ENCODE measurements around the gene B3GNT8.

The B3GNT8 gene

DNA sequence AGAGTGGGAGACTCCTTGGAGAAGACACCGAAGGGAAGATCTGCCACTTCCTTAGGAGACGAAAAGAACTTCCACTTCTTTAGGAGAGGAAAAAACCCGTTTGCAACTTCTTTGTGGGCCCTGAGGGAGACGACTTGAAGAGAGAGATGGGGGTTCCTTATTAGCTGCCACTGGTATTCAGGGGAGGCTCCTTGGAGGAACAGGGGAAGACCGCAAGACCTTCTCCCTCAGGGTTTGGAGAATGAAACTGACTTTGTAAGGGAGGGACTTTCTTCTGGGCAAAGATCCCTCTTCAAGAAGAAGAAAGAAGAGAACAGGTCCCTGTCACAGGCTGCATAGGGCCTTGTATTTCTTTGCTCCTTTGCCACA is 29.1 kb downstream of the B3GNT8 start:
- H3K4me3 ChIP-seq (ENCODE audit: low read length, poor library complexity, severe bottlenecking), result peak overlapping the region; percentile 97
- H3K9me2 ChIP-seq (replicated peaks; ENCODE audit: low read depth, low read length), result no peaks in the 10 kb centered on the region
- H3K9me3 ChIP-seq (ENCODE audit: insufficient read depth, low read depth, low read length), result no peaks in the 10 kb centered on the region
- H3F3A ChIP-seq (ENCODE audit: low read depth), result no peaks in the 10 kb centered on the region
- H3K27me3 ChIP-seq (ENCODE audit: insufficient read depth, low read length, poor library complexity, severe bottlenecking), result no peaks in the 10 kb centered on the region
- H3K79me2 ChIP-seq (ENCODE audit: insufficient read depth, low read length), result peaks cover 61% of the 10 kb centered on the region
- peak overlapping the region; percentile 80 for H2AFZ ChIP-seq (ENCODE audit: low read length)
- peaks cover 19% of the 10 kb centered on the region for H3K4me1 ChIP-seq (ENCODE audit: insufficient read depth, low read length, poor library complexity, severe bottlenecking)
- peak overlapping the region; percentile 95 for H3K9ac ChIP-seq (ENCODE audit: low read depth, low read length, poor library complexity, severe bottlenecking)
- TF ChIP-seq, protein P1, sequence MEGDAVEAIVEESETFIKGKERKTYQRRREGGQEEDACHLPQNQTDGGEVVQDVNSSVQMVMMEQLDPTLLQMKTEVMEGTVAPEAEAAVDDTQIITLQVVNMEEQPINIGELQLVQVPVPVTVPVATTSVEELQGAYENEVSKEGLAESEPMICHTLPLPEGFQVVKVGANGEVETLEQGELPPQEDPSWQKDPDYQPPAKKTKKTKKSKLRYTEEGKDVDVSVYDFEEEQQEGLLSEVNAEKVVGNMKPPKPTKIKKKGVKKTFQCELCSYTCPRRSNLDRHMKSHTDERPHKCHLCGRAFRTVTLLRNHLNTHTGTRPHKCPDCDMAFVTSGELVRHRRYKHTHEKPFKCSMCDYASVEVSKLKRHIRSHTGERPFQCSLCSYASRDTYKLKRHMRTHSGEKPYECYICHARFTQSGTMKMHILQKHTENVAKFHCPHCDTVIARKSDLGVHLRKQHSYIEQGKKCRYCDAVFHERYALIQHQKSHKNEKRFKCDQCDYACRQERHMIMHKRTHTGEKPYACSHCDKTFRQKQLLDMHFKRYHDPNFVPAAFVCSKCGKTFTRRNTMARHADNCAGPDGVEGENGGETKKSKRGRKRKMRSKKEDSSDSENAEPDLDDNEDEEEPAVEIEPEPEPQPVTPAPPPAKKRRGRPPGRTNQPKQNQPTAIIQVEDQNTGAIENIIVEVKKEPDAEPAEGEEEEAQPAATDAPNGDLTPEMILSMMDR (conservative IDR thresholded peaks at IDR 0.05; ENCODE audit: low read length), result no peak
- TF ChIP-seq EZH2phosphoT487 (IDR thresholded peaks at IDR 0.05; ENCODE audit: borderline replicate concordance), result no peak
- peak overlapping the region; percentile 98 for H3K4me2 ChIP-seq (ENCODE audit: low read depth, low read length, poor library complexity, severe bottlenecking)
- peaks cover 3% of the 10 kb centered on the region for H4K20me1 ChIP-seq (ENCODE audit: insufficient read depth, low read length, poor library complexity, severe bottlenecking)
- H3K36me3 ChIP-seq (ENCODE audit: insufficient read depth, low read length), result no peaks in the 10 kb centered on the region

DNA sequence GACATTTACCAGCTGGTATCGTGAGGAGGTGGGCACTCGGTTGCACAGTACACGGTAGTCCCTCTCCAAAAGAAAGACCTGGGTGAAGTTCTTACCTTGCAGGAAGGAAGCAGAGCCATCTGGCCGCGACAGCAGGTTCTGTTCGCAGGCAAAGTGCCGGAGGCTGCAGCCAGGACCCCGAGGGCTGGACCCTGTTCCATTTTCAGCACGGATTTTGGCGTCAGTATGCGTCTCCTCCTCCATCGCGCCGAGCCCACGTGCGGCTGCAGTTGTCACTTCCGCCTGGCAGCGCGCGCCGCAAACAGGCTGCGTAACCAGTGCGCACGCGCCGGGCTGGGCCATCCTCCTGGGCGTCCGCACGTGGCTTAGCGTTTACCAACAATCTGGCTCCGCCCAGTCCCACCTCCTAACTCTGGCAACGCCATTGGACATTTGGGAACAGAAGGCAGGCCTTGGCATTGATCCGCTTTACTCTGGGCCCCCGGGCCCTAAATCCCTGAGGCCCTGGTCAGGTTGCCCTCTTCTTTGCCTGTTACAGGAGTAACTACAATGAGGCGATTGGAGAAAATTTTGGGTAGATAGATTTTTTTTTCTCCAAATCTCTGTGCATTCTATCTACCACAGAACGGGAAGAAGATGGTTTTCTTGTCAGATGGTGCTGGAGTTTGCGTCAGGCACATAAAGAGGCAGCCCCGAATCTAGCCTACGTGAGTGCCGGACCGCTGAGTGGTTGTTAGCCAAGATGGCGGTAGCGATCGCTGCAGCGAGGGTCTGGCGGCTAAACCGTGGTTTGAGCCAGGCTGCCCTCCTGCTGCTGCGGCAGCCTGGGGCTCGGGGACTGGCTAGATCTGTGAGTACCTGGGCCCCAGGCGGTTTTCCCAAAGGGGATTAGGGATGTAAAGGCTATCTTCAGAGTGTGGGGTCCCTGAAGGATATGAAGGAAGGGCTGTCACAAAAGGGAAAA is 29.8 kb downstream of the B3GNT8 start, which contains the start of the genes BCKDHA and EXOSC5:
BCKDHA (plus strand) TSS at position 733 of the 964 bp plus-strand sequence; CDS start at position 743, 10 bp downstream.
EXOSC5 (minus strand) TSS at position 274 of the 964 bp plus-strand sequence; CDS start at position 243, 31 bp downstream.
- TF ChIP-seq, protein P1 (conservative IDR thresholded peaks at IDR 0.05; ENCODE audit: low read length), result no peak
- TF ChIP-seq EZH2phosphoT487 (IDR thresholded peaks at IDR 0.05; ENCODE audit: borderline replicate concordance), result no peak
- no peaks in the 10 kb centered on the region for H3F3A ChIP-seq (ENCODE audit: low read depth)
- peak within 1 kb of the TSS; percentile 97 for H3K4me3 ChIP-seq (ENCODE audit: low read length, poor library complexity, severe bottlenecking)
- H3K4me2 ChIP-seq (ENCODE audit: low read depth, low read length, poor library complexity, severe bottlenecking), result peak within 1 kb of the TSS; percentile 98
- no peaks in the 10 kb centered on the region for H3K27me3 ChIP-seq (ENCODE audit: insufficient read depth, low read length, poor library complexity, severe bottlenecking)
- no peaks in the 10 kb centered on the region for H3K36me3 ChIP-seq (ENCODE audit: insufficient read depth, low read length)
- H2AFZ ChIP-seq (ENCODE audit: low read length), result peak within 1 kb of the TSS; percentile 81
- H3K79me2 ChIP-seq (ENCODE audit: insufficient read depth, low read length), result peaks cover 61% of the 10 kb centered on the region
- H3K4me1 ChIP-seq (ENCODE audit: insufficient read depth, low read length, poor library complexity, severe bottlenecking), result peaks cover 19% of the 10 kb centered on the region
- peak within 1 kb of the TSS; percentile 95 for H3K9ac ChIP-seq (ENCODE audit: low read depth, low read length, poor library complexity, severe bottlenecking)
- H3K9me3 ChIP-seq (ENCODE audit: insufficient read depth, low read depth, low read length), result no peaks in the 10 kb centered on the region
- H4K20me1 ChIP-seq (ENCODE audit: insufficient read depth, low read length, poor library complexity, severe bottlenecking), result peaks cover 3% of the 10 kb centered on the region
- no peaks in the 10 kb centered on the region for H3K9me2 ChIP-seq (replicated peaks; ENCODE audit: low read depth, low read length)

DNA sequence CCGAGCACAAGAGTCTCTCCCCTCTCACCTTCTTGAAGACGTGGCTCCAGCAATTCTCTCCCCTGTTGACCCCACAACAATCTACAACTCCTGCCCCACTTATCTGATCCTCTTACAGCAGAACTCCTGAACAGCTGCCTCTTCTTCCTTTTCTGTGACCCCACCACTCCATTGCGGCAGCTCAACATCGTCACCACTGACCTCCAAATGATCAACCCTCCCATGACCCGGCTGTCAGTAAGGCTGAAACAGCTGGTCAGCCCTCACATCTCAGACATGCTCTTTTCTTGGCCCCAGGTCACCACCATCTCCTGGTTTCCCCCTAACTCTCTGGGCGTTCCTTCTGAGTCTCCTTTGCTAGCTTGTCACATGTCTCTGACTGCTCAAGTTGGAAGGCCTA is 31.8 kb downstream of the B3GNT8 start:
- Histone ChIP-seq H3K27me3 (ENCODE audit: insufficient read depth, low read length, poor library complexity, severe bottlenecking) (no peaks in the 10 kb centered on the region), H3K4me3 (ENCODE audit: low read length, poor library complexity, severe bottlenecking) (peak overlapping the region; percentile 92), H3K4me2 (ENCODE audit: low read depth, low read length, poor library complexity, severe bottlenecking) (peak overlapping the region; percentile 79), H3K36me3 (ENCODE audit: insufficient read depth, low read length) (peaks cover 15% of the 10 kb centered on the region; the same call in 1 of the 2 replicates), H2AFZ (ENCODE audit: low read length) (no peak overlapping the region), H3K79me2 (ENCODE audit: insufficient read depth, low read length) (peaks cover 49% of the 10 kb centered on the region), H3K4me1 (ENCODE audit: insufficient read depth, low read length, poor library complexity, severe bottlenecking) (peaks cover 19% of the 10 kb centered on the region), H3K9me3 (ENCODE audit: insufficient read depth, low read depth, low read length) (no peaks in the 10 kb centered on the region), H3K9ac (ENCODE audit: low read depth, low read length, poor library complexity, severe bottlenecking) (peak overlapping the region; percentile 79), H3F3A (ENCODE audit: low read depth) (no peaks in the 10 kb centered on the region), H4K20me1 (ENCODE audit: insufficient read depth, low read length, poor library complexity, severe bottlenecking) (peaks cover 3% of the 10 kb centered on the region), H3K9me2 (replicated peaks; ENCODE audit: low read depth, low read length) (no peaks in the 10 kb centered on the region)
- TF ChIP-seq, protein P1 (conservative IDR thresholded peaks at IDR 0.05; ENCODE audit: low read length), result no peak
- TF ChIP-seq EZH2phosphoT487 (IDR thresholded peaks at IDR 0.05; ENCODE audit: borderline replicate concordance), result no peak
